HEK293T (cell line): ENCODE data around the gene GRAMD1A.

Source experiments
- ARNT ChIP-seq: fragments of 450-650 bp; IDR thresholded peaks from 2 replicates; pipeline ENCODE4 v1.6.1; 2017; ENCODE audit warnings: mild to moderate bottlenecking
- BHLHE40 ChIP-seq: fragments of 450-650 bp; IDR thresholded peaks from 2 replicates; pipeline ENCODE4 v1.6.1; 2016; ENCODE audit warnings: mild to moderate bottlenecking, moderate library complexity, borderline replicate concordance
- ELF4 ChIP-seq: fragments of 450-650 bp; IDR thresholded peaks from 2 replicates; pipeline ENCODE4 v1.6.1; 2017; ENCODE audit warnings: antibody characterized with exemption
- FOXA1 ChIP-seq: fragments of 450-650 bp; IDR thresholded peaks from 2 replicates; pipeline ENCODE4 v1.6.1; 2016; ENCODE audit warnings: mild to moderate bottlenecking
- FOXK2 ChIP-seq: fragments of 450-650 bp; IDR thresholded peaks from 2 replicates; pipeline ENCODE4 v1.6.1; 2016; ENCODE audit warnings: mild to moderate bottlenecking
- FOXM1 ChIP-seq: fragments of 450-650 bp; IDR thresholded peaks from 2 replicates; pipeline ENCODE4 v1.6.1; 2017; ENCODE audit warnings: mild to moderate bottlenecking, borderline replicate concordance
- HDGF ChIP-seq: fragments of 450-650 bp; IDR thresholded peaks from 2 replicates; pipeline ENCODE4 v1.6.1; 2017; ENCODE audit warnings: antibody characterized with exemption, borderline replicate concordance
- NFRKB ChIP-seq: fragments of 450-650 bp; IDR thresholded peaks from 2 replicates; pipeline ENCODE4 v1.6.1; 2016; ENCODE audit warnings: mild to moderate bottlenecking, moderate library complexity
- SP1 ChIP-seq: fragments of 450-650 bp; IDR thresholded peaks from 2 replicates; pipeline ENCODE4 v1.6.1; 2017
- SUZ12 ChIP-seq: fragments of 450-650 bp; IDR thresholded peaks from 2 replicates; pipeline ENCODE4 v1.6.1; 2016; ENCODE audit warnings: mild to moderate bottlenecking
- TARDBP ChIP-seq: fragments of 450-650 bp; IDR thresholded peaks from 2 replicates; pipeline ENCODE4 v1.6.1; 2016

- TF ChIP-seq FOXM1 (peak; percentile 87), NFRKB (no peak), ARNT (no peak), TARDBP (no peak), ELF4 (no peak), SP1 (no peak), SUZ12 (no peak), HDGF (no peak), FOXK2 (no peak), FOXA1 (no peak), BHLHE40 (no peak)
Measured at GRCh38 chr19:35030257-35031071, 30.3 kb downstream of the GRAMD1A start, which contains the start of gene SCN1B.
